Activated CD4-positive, alpha-beta T cell treated with anti-CD3 and anti-CD28 coated beads for 48 hours (primary cell): ENCODE results near the gene ATP5MK.
"Not testable (repeated sequence)": the region's sequence is repeated elsewhere in the genome, so short reads cannot be mapped to it uniquely, and the experiment has no call there.

ENCODE experiments used
- DNase-seq: peaks from one replicate; pipeline ENCODE4 v3.0.0-alpha.2; 2020

Gene ATP5MK

GRCh38 chr10:103396067-103396788 is at the start of gene ATP5MK, which contains the start of gene PDCD11:
ATP5MK (minus strand) TSS chr10:103396475; CDS start chr10:103392457, 4,018 bp downstream.
PDCD11 (plus strand) TSS chr10:103396626; CDS start chr10:103398427, 1,801 bp downstream.
- DNase-seq: peak; percentile 98

- DNase-seq: no peak
Measured at GRCh38 chr10:103445366-103445765, 49.1 kb upstream of the ATP5MK start.

- DNase-seq: no peak
Measured at GRCh38 chr10:103444478-103444877, 48.2 kb upstream of the ATP5MK start.

GRCh38 chr10:103443475-103444185 is 47.4 kb upstream of the ATP5MK start:
- DNase-seq: no peak

GRCh38 chr10:103442031-103442461 is 45.8 kb upstream of the ATP5MK start:
- DNase-seq: no peak

GRCh38 chr10:103441611-103442010 is 45.3 kb upstream of the ATP5MK start:
- DNase-seq: no peak

GRCh38 chr10:103441206-103441605 is 44.9 kb upstream of the ATP5MK start:
- DNase-seq: no peak

GRCh38 chr10:103440416-103440815 is 44.1 kb upstream of the ATP5MK start:
- DNase-seq: no peak

GRCh38 chr10:103439776-103440175 is 43.5 kb upstream of the ATP5MK start:
- DNase-seq: no peak

- DNase-seq: no peak
Measured at GRCh38 chr10:103433858-103434257, 37.6 kb upstream of the ATP5MK start.

- no peak for DNase-seq
Measured at GRCh38 chr10:103431902-103432301, 35.6 kb upstream of the ATP5MK start.

- DNase-seq: no peak
Measured at GRCh38 chr10:103429647-103430046, 33.4 kb upstream of the ATP5MK start.

- DNase-seq: no peak
Measured at GRCh38 chr10:103428989-103429643, 32.8 kb upstream of the ATP5MK start.

- no peak for DNase-seq
Measured at GRCh38 chr10:103427866-103428265, 31.6 kb upstream of the ATP5MK start.

GRCh38 chr10:103423748-103424147 is 27.5 kb upstream of the ATP5MK start:
- DNase-seq: no peak

- DNase-seq: no peak
Measured at GRCh38 chr10:103419101-103419500, 22.8 kb upstream of the ATP5MK start.

GRCh38 chr10:103417601-103418000 is 21.3 kb upstream of the ATP5MK start:
- no peak for DNase-seq

GRCh38 chr10:103417148-103417469 is 20.8 kb upstream of the ATP5MK start:
- DNase-seq: not testable (repeated sequence)

GRCh38 chr10:103416436-103417147 is 20.3 kb upstream of the ATP5MK start:
- DNase-seq: peak; percentile 45

- DNase-seq: no peak
Measured at GRCh38 chr10:103415581-103415980, 19.3 kb upstream of the ATP5MK start.

- DNase-seq: no peak
Measured at GRCh38 chr10:103413564-103413963, 17.3 kb upstream of the ATP5MK start.

GRCh38 chr10:103397191-103397825 is 1.0 kb upstream of the ATP5MK start:
- no peak for DNase-seq

- DNase-seq: no peak
Measured at GRCh38 chr10:103396789-103397087, 463 bp upstream of the ATP5MK start.
